GM04504 (cell line): Measurements from ENCODE around the gene PRKCE.
A peak's percentile ranks its signal among the peaks of the same experiment; 100 is the strongest.
"Not testable (repeated sequence)": the region's sequence is repeated elsewhere in the genome, so short reads cannot be mapped to it uniquely, and the experiment has no call there.

Experiments used
- DNase-seq: peaks from one replicate; pipeline ENCODE4 v3.0.0-alpha.2; 2012; ENCODE audit warnings: low read depth

The PRKCE gene

GRCh38 chr2:45909677-45910191 is 258.3 kb downstream of the PRKCE start:
- DNase-seq = no peak

- no peak for DNase-seq
These were observed 259.1 kb downstream of the PRKCE start for GRCh38 chr2:45910473-45911060.

- no peak for DNase-seq
These were observed 260.1 kb downstream of the PRKCE start for GRCh38 chr2:45911538-45911937.

GRCh38 chr2:45912109-45912508 is 260.6 kb downstream of the PRKCE start:
- DNase-seq = no peak

- DNase-seq = no peak
These were observed 262.1 kb downstream of the PRKCE start for GRCh38 chr2:45913539-45913938.

GRCh38 chr2:45915523-45915922 is 264.0 kb downstream of the PRKCE start:
- no peak for DNase-seq

- DNase-seq = not testable (repeated sequence)
These were observed 266.2 kb downstream of the PRKCE start for GRCh38 chr2:45917561-45918176.

- no peak for DNase-seq
These were observed 267.1 kb downstream of the PRKCE start for GRCh38 chr2:45918463-45919159.

- no peak for DNase-seq
These were observed 267.7 kb downstream of the PRKCE start for GRCh38 chr2:45919160-45919650.

GRCh38 chr2:45919711-45920111 is 268.2 kb downstream of the PRKCE start:
- DNase-seq = no peak

- no peak for DNase-seq
These were observed 270.4 kb downstream of the PRKCE start for GRCh38 chr2:45921921-45922320.

GRCh38 chr2:45922577-45922988 is 271.1 kb downstream of the PRKCE start:
- no peak for DNase-seq

- no peak for DNase-seq
These were observed 272.2 kb downstream of the PRKCE start for GRCh38 chr2:45923701-45924100.

- DNase-seq = no peak
These were observed 273.6 kb downstream of the PRKCE start for GRCh38 chr2:45925026-45925425.

GRCh38 chr2:45925636-45926366 is 274.3 kb downstream of the PRKCE start:
- no peak for DNase-seq

GRCh38 chr2:45928946-45929345 is 277.5 kb downstream of the PRKCE start:
- DNase-seq = no peak

- no peak for DNase-seq
These were observed 278.4 kb downstream of the PRKCE start for GRCh38 chr2:45929674-45930395.

- no peak for DNase-seq
These were observed 278.9 kb downstream of the PRKCE start for GRCh38 chr2:45930396-45930792.

- DNase-seq = no peak
These were observed 281.0 kb downstream of the PRKCE start for GRCh38 chr2:45932278-45932975.

GRCh38 chr2:45935791-45936622 is 284.5 kb downstream of the PRKCE start:
- DNase-seq = peak; percentile 98
